Measurements from ENCODE around the gene PDE6B.

DNA sequence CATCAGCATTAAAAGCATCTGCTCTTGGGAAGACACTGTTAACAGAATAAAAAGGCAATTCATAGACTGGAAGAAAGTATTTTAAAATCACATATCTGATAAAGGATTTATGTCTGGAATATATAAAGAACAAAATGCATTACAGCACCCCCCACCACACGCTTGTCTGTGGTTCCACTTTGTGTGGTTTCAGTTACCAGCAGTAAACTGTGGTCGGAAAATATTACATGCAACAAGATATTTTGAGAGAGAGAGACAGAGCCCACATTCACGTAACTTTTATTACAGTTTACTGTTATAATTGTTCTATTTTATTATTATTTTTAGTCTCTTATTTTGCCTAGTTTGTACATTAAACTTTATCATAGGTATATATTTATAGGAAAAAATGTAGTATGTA lies 21.2 kb upstream of the PDE6B start:
- TF ChIP-seq, protein P1, sequence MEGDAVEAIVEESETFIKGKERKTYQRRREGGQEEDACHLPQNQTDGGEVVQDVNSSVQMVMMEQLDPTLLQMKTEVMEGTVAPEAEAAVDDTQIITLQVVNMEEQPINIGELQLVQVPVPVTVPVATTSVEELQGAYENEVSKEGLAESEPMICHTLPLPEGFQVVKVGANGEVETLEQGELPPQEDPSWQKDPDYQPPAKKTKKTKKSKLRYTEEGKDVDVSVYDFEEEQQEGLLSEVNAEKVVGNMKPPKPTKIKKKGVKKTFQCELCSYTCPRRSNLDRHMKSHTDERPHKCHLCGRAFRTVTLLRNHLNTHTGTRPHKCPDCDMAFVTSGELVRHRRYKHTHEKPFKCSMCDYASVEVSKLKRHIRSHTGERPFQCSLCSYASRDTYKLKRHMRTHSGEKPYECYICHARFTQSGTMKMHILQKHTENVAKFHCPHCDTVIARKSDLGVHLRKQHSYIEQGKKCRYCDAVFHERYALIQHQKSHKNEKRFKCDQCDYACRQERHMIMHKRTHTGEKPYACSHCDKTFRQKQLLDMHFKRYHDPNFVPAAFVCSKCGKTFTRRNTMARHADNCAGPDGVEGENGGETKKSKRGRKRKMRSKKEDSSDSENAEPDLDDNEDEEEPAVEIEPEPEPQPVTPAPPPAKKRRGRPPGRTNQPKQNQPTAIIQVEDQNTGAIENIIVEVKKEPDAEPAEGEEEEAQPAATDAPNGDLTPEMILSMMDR (IDR thresholded peaks at IDR 0.05; ENCODE audit: poor library complexity, severe bottlenecking): no peak
- TF ChIP-seq EP300 (conservative IDR thresholded peaks at IDR 0.05; ENCODE audit: poor library complexity, severe bottlenecking) (no peak), MXI1 (conservative IDR thresholded peaks at IDR 0.05; ENCODE audit: poor library complexity, severe bottlenecking) (no peak), POLR2AphosphoS5 (IDR thresholded peaks at IDR 0.05) (no peak), EZH2 (IDR thresholded peaks at IDR 0.05; ENCODE audit: borderline replicate concordance, insufficient read depth, low read length, poor library complexity, severe bottlenecking) (no peak), TAF1 (IDR thresholded peaks at IDR 0.05; ENCODE audit: low read depth) (no peak), SMC3 (conservative IDR thresholded peaks at IDR 0.05; ENCODE audit: poor library complexity) (no peak)
- TF ChIP-seq, protein P2, sequence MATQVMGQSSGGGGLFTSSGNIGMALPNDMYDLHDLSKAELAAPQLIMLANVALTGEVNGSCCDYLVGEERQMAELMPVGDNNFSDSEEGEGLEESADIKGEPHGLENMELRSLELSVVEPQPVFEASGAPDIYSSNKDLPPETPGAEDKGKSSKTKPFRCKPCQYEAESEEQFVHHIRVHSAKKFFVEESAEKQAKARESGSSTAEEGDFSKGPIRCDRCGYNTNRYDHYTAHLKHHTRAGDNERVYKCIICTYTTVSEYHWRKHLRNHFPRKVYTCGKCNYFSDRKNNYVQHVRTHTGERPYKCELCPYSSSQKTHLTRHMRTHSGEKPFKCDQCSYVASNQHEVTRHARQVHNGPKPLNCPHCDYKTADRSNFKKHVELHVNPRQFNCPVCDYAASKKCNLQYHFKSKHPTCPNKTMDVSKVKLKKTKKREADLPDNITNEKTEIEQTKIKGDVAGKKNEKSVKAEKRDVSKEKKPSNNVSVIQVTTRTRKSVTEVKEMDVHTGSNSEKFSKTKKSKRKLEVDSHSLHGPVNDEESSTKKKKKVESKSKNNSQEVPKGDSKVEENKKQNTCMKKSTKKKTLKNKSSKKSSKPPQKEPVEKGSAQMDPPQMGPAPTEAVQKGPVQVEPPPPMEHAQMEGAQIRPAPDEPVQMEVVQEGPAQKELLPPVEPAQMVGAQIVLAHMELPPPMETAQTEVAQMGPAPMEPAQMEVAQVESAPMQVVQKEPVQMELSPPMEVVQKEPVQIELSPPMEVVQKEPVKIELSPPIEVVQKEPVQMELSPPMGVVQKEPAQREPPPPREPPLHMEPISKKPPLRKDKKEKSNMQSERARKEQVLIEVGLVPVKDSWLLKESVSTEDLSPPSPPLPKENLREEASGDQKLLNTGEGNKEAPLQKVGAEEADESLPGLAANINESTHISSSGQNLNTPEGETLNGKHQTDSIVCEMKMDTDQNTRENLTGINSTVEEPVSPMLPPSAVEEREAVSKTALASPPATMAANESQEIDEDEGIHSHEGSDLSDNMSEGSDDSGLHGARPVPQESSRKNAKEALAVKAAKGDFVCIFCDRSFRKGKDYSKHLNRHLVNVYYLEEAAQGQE (IDR thresholded peaks at IDR 0.05; ENCODE audit: borderline replicate concordance): no peak
